Body of pancreas (tissue), 4 donors: ENCODE measurements around the gene KLHL13. TPM values are rescaled to one million over a fixed set of nuclear protein-coding genes. Genes with fewer than 3 reads are reported as not detected.
"Not testable (repeated sequence)": the region's sequence is repeated elsewhere in the genome, so short reads cannot be mapped to it uniquely, and the experiment has no call there.

Experiments used
- ATAC-seq: fragments of 150-250 bp; one replicate; pipeline ENCODE4 v1.9.1; 2016
- DNase-seq, 4 donors: peaks; one replicate each; pipeline ENCODE4 v3.0.0-alpha.2; 2019
- H3K27ac ChIP-seq, 4 donors: fragments of 200-600 bp; sonication (generic); 1 replicate in 3 of 4; 2 replicates in 1 of 4; pipeline versions ENCODE4 v1.5.1 to v1.6.1; 2016 to 2019; ENCODE audit warnings: mild to moderate bottlenecking in 1 of 4, mixed read lengths in 1 of 4, moderate library complexity in 1 of 4
- H3K27me3 ChIP-seq, 2 donors: fragments of 200-600 bp; sonication (generic); one replicate each; pipeline ENCODE4 v1.6.0; 2016; ENCODE audit warnings: mild to moderate bottlenecking in 1 of 2
- H3K36me3 ChIP-seq, 2 donors: fragments of 200-600 bp; sonication (generic); replicated peaks in 1 of 2; 2 replicates each; pipeline ENCODE4 v1.5.1; 2016; ENCODE audit warnings: low read depth in 2 of 2; ENCODE audit not compliant: insufficient read depth in 1 of 2
- H3K4me1 ChIP-seq: fragments of 200-600 bp; sonication (generic); one replicate; pipeline ENCODE4 v1.6.0; 2016
- H3K4me3 ChIP-seq, 2 donors: fragments of 200-600 bp; sonication (generic); 1 replicate in 1 of 2; 2 replicates in 1 of 2; pipeline ENCODE4 v1.5.1; 2016 to 2019
- H3K9me3 ChIP-seq, 3 donors: fragments of 200-600 bp; sonication (generic); 1 replicate in 2 of 3; 2 replicates in 1 of 3; pipeline ENCODE4 v1.5.1; 2016
- CTCF ChIP-seq, 7 experiments: fragments of 450-650 bp in 4 of 7; fragments of 200-600 bp in 3 of 7; sonication (generic) in 3 of 7; IDR thresholded peaks; one replicate each; pipeline ENCODE4 v1.5.1; 2016 to 2019; ENCODE audit warnings: antibody characterized with exemption in 7 of 7
- POLR2A ChIP-seq, 3 donors: fragments of 450-650 bp; IDR thresholded peaks; one replicate each; pipeline ENCODE4 v1.6.1; 2016; ENCODE audit warnings: antibody characterized with exemption in 3 of 3, mild to moderate bottlenecking in 2 of 3
- WGBS, 2 donors: methylation state at CpG; one replicate each; pipeline ENCODE4 v1.1.5; 2017; 5-methylcytosine and 5-hydroxymethylcytosine counted together
- intact Hi-C: fragments of 100-400 bp; cut with DNase I; formaldehyde crosslinking; loops from one replicate; pipeline ENCODE4 v1.15.1; 2023
- total RNA-seq, 2 donors: library from RNA; depleted of rRNA; stranded (reverse); fragments of >200 nt; gene quantifications; one replicate each; pipeline ENCODE4 v1.1.0, GENCODE V29; 2016

Gene KLHL13
- total RNA-seq, 2 donors from 2014 or later: 3.0 to 3.4 TPM

- H3K4me1 ChIP-seq: no peaks in the 10 kb centered on the region
- intact Hi-C loops: no loop called here
Measured at GRCh38 chrX:117936118-117936517, 180.5 kb downstream of the KLHL13 start.

GRCh38 chrX:117930116-117930515 lies 186.5 kb downstream of the KLHL13 start:
- intact Hi-C loops, H3K9me3 ChIP-seq, H3K27ac ChIP-seq, H3K27me3 ChIP-seq, H3K4me1 ChIP-seq, ATAC-seq, H3K4me3 ChIP-seq, DNase-seq, H3K36me3 ChIP-seq: not testable (repeated sequence)

More at GRCh38 chrX:117936118-117936517, 180.5 kb downstream of the KLHL13 start:
- TF ChIP-seq CTCF (IDR thresholded peaks at IDR 0.05) (no peak), POLR2A (IDR thresholded peaks at IDR 0.05) (no peak)
- no peaks in the 10 kb centered on the region for H3K36me3 ChIP-seq
- no peak overlapping the region for H3K4me3 ChIP-seq
- H3K27me3 ChIP-seq: no peaks in the 10 kb centered on the region
- no peak for ATAC-seq
- no peak overlapping the region for H3K27ac ChIP-seq
- WGBS, 2 donors: 62 to 71% methylated on average over 2 of the region's 2 CpGs
- H3K9me3 ChIP-seq: no peaks in the 10 kb centered on the region
- no peak for DNase-seq

- Histone ChIP-seq H3K27me3 (no peaks in the 10 kb centered on the region), H3K36me3 (no peaks in the 10 kb centered on the region), H3K9me3 (no peaks in the 10 kb centered on the region), H3K4me1 (no peaks in the 10 kb centered on the region), H3K27ac (no peak overlapping the region), H3K4me3 (no peak overlapping the region)
- 95 to 100% methylated on average over 1 of the region's 1 CpG for WGBS, 2 donors
- TF ChIP-seq CTCF (IDR thresholded peaks at IDR 0.05) (no peak), POLR2A (IDR thresholded peaks at IDR 0.05) (no peak)
- ATAC-seq (no peak), DNase-seq (no peak)
- intact Hi-C loops: no loop called here
Measured at GRCh38 chrX:117919755-117920154, 196.9 kb downstream of the KLHL13 start.

GRCh38 chrX:117910216-117910615 lies 206.4 kb downstream of the KLHL13 start:
- DNase-seq (no peak), ATAC-seq (no peak)
- no peaks in the 10 kb centered on the region for H3K9me3 ChIP-seq
- TF ChIP-seq POLR2A (IDR thresholded peaks at IDR 0.05): no peak
- TF ChIP-seq CTCF (IDR thresholded peaks at IDR 0.05): no peak
- H3K27ac ChIP-seq: no peak overlapping the region
- no peaks in the 10 kb centered on the region for H3K4me1 ChIP-seq
- intact Hi-C loops: no loop called here
- 85 to 88% methylated on average over 1 of the region's 1 CpG for WGBS, 2 donors
- H3K36me3 ChIP-seq: no peaks in the 10 kb centered on the region
- no peaks in the 10 kb centered on the region for H3K27me3 ChIP-seq
- no peak overlapping the region for H3K4me3 ChIP-seq

- no peak for ATAC-seq
- no peaks in the 10 kb centered on the region for H3K4me1 ChIP-seq
- no peaks in the 10 kb centered on the region for H3K27me3 ChIP-seq
- H3K27ac ChIP-seq: no peak overlapping the region
- WGBS, 2 donors: 62 to 63% methylated on average over 1 of the region's 1 CpG
- no peak overlapping the region for H3K4me3 ChIP-seq
- TF ChIP-seq CTCF (IDR thresholded peaks at IDR 0.05) (no peak), POLR2A (IDR thresholded peaks at IDR 0.05) (no peak)
- no peaks in the 10 kb centered on the region for H3K36me3 ChIP-seq
- H3K9me3 ChIP-seq: no peaks in the 10 kb centered on the region
- intact Hi-C loops: no loop called here
- DNase-seq: no peak
Measured at GRCh38 chrX:117898226-117898625, 218.4 kb downstream of the KLHL13 start.
